A549 (cell line): ENCODE measurements around the gene GPR55. TPM values are rescaled to one million over a fixed set of nuclear protein-coding genes. Genes with fewer than 3 reads are reported as not detected.

Experiments used
- ATAC-seq, 2 experiments: fragments of 200-7000 bp in 1 of 2; fragments of >200 bp in 1 of 2; cut with Nextera tagmentation in 1 of 2; cut with Tn5 transposase in 1 of 2; 3 replicates each; pipeline versions ENCODE4 v1.8.0 to v1.9.1; 2018 to 2020; ENCODE audit warnings: mild to moderate bottlenecking in 1 of 2, moderate library complexity in 1 of 2
- CTCF ChIA-PET: fragments of 300-600 bp; sonication (Branson Sonifier 250); formaldehyde crosslinking; extraction: SDS; loops from one replicate; lab custom pipeline; 2021; ENCODE audit warnings: antibody characterized with exemption, inconsistent platforms; lab: Yijun Ruan, JAX
- POLR2A ChIA-PET: fragments of 350-600 bp; formaldehyde crosslinking; extraction: SDS; loops from one replicate; lab custom pipeline; 2021; ENCODE audit warnings: antibody characterized with exemption, inconsistent platforms; lab: Yijun Ruan, JAX
- DNase-seq, 2 experiments: peaks; one replicate each; pipeline versions ENCODE4 v3.0.0 to v3.0.0-alpha.2; 2011 to 2016; ENCODE audit warnings: low read depth in 1 of 2, low spot score in 1 of 2
- FAIRE-seq: peaks from 2 replicates; lab custom pipeline; 2011; peaks lifted over from hg19 to GRCh38; lab: Jason Lieb, UNC
- H3K27ac ChIP-seq, 2 experiments: fragments of >200 bp; sonication (Bioruptor Twin); formaldehyde crosslinking; 3 replicates each; pipeline ENCODE4 v1.5.1; 2016 to 2017
- H3K4me1 ChIP-seq: fragments of >200 bp; sonication (Bioruptor Twin); formaldehyde crosslinking; 3 replicates; pipeline ENCODE4 v1.6.1; 2016
- H3K4me2 ChIP-seq: fragments of >200 bp; sonication (Bioruptor Twin); formaldehyde crosslinking; 3 replicates; pipeline ENCODE4 v1.6.1; 2016
- H3K4me3 ChIP-seq: fragments of >200 bp; sonication (Bioruptor Twin); formaldehyde crosslinking; 3 replicates; pipeline ENCODE4 v1.5.1; 2016
- H3K9me3 ChIP-seq: fragments of >200 bp; sonication (Bioruptor Twin); formaldehyde crosslinking; 3 replicates; pipeline ENCODE4 v1.6.1; 2016
- BCL3 ChIP-seq: fragments of >200 bp; sonication (Bioruptor Twin); formaldehyde crosslinking; IDR thresholded peaks from 3 replicates; pipeline ENCODE4 v1.6.1; 2016
- BHLHE40 ChIP-seq: IDR thresholded peaks from 2 replicates; pipeline ENCODE4 v1.6.1; 2012; ENCODE audit warnings: low read depth, low read length, inconsistent platforms
- CBX8 ChIP-seq: fragments of 200-600 bp; sonication (generic); IDR thresholded peaks from 2 replicates; pipeline ENCODE4 v1.6.1; 2016
- CHD2 ChIP-seq: fragments of 150-350 bp; IDR thresholded peaks from 2 replicates; pipeline ENCODE4 v1.6.1; 2014; ENCODE audit warnings: low read length; ENCODE audit not compliant: partially characterized antibody
- EHMT2 ChIP-seq: fragments of 200-600 bp; sonication (generic); IDR thresholded peaks from 2 replicates; pipeline ENCODE4 v1.6.1; 2016; ENCODE audit warnings: antibody characterized with exemption, low read depth, mild to moderate bottlenecking, moderate library complexity
- ESRRA ChIP-seq: fragments of 150-350 bp; IDR thresholded peaks from 2 replicates; pipeline ENCODE4 v1.6.1; 2014; ENCODE audit warnings: mild to moderate bottlenecking, low read length, borderline replicate concordance
- FOSB ChIP-seq: fragments of 250-450 bp; sonication (Bioruptor Pico); IDR thresholded peaks from 2 replicates; pipeline ENCODE4 v1.5.0; 2020; ENCODE audit warnings: mild to moderate bottlenecking, moderate library complexity
- FOSL2 ChIP-seq, 2 experiments: fragments of 450-650 bp in 1 of 2; fragments of >200 bp in 1 of 2; sonication (Bioruptor Twin) in 1 of 2; formaldehyde crosslinking; IDR thresholded peaks; 2 replicates each; pipeline versions ENCODE4 v1.5.0 to v1.6.1; 2016 to 2020; ENCODE audit warnings: mild to moderate bottlenecking in 1 of 2, moderate library complexity in 1 of 2
- HOXA7 ChIP-seq: fragments of 250-450 bp; sonication (Bioruptor Pico); IDR thresholded peaks from 2 replicates; pipeline ENCODE4 v1.5.0; 2020; ENCODE audit warnings: mild to moderate bottlenecking, moderate library complexity
- HOXB5 ChIP-seq: fragments of 250-450 bp; sonication (Bioruptor Pico); IDR thresholded peaks from 2 replicates; pipeline ENCODE4 v1.5.0; 2020; ENCODE audit warnings: mild to moderate bottlenecking, moderate library complexity
- JUNB ChIP-seq: fragments of >200 bp; sonication (Bioruptor Twin); formaldehyde crosslinking; IDR thresholded peaks from 2 replicates; pipeline ENCODE4 v1.6.1; 2016
- MAFK ChIP-seq: fragments of 450-650 bp; IDR thresholded peaks from 2 replicates; pipeline ENCODE4 v1.6.1; 2014; ENCODE audit not compliant: partially characterized antibody
- MYC ChIP-seq: IDR thresholded peaks from 2 replicates; pipeline ENCODE4 v1.6.1; 2012; ENCODE audit warnings: mild to moderate bottlenecking, inconsistent platforms, low read length, improper control_type of control experiment, borderline replicate concordance
- NR3C1 ChIP-seq: fragments of >200 bp; sonication (Bioruptor Twin); formaldehyde crosslinking; IDR thresholded peaks from 3 replicates; pipeline ENCODE4 v1.6.1; 2017
- RCOR1 ChIP-seq: fragments of 150-350 bp; IDR thresholded peaks from 2 replicates; pipeline ENCODE4 v1.6.1; 2014; ENCODE audit warnings: antibody characterized with exemption, low read length, low read depth
- REST ChIP-seq: fragments of 200-600 bp; sonication (generic); IDR thresholded peaks from 2 replicates; pipeline ENCODE4 v1.6.1; 2016; ENCODE audit warnings: antibody characterized with exemption, mild to moderate bottlenecking, moderate library complexity
- ZC3H11A ChIP-seq: fragments of 450-650 bp; IDR thresholded peaks from 2 replicates; pipeline ENCODE4 v1.6.1; 2014; ENCODE audit warnings: antibody characterized with exemption, mild to moderate bottlenecking
- ZNF302 ChIP-seq: fragments of 250-450 bp; sonication (Bioruptor Pico); IDR thresholded peaks from 2 replicates; pipeline ENCODE4 v1.9.0; 2021; ENCODE audit warnings: inconsistent platforms, mild to moderate bottlenecking, moderate library complexity
- ZSCAN20 ChIP-seq: fragments of 250-450 bp; sonication (Bioruptor Pico); IDR thresholded peaks from 2 replicates; pipeline ENCODE4 v1.8.0; 2022; ENCODE audit warnings: mild to moderate bottlenecking, moderate library complexity
- WGBS: methylation state at CpG from one replicate; pipeline ENCODE4 v1.1.6; 2017; ENCODE audit errors: missing lambda C conversion rate; 5-methylcytosine and 5-hydroxymethylcytosine counted together
- polyA plus RNA-seq, 4 experiments: library from polyadenylated mRNA; depleted of rRNA in 3 of 4; stranded (reverse); fragments of >200 nt; fragmentation: RNase III in 1 of 4; extraction: RNeasy Plus Mini Kit Qiagen cat#74134 plus additional on column Dnase treatment in 1 of 4; gene quantifications; 2 replicates in 3 of 4; 3 replicates in 1 of 4; pipeline ENCODE4 v1.2.3, GENCODE V29; 2011 to 2017
- TF ChIP-seq, protein P1 (sequence below): fragments of >200 bp; sonication (Bioruptor Twin); formaldehyde crosslinking; IDR thresholded peaks from 3 replicates; pipeline ENCODE4 v1.5.1; 2016
- TF ChIP-seq, protein P2 (sequence below): fragments of 250-450 bp; sonication (Bioruptor Pico); IDR thresholded peaks from 2 replicates; pipeline ENCODE4 v1.5.0; 2021; ENCODE audit warnings: mild to moderate bottlenecking, moderate library complexity, borderline replicate concordance
- TF ChIP-seq, protein P3 (sequence below): fragments of 250-450 bp; sonication (Bioruptor Pico); IDR thresholded peaks from 2 replicates; pipeline ENCODE4 v1.5.0; 2020; ENCODE audit warnings: low read depth, mild to moderate bottlenecking, moderate library complexity
- TF ChIP-seq, protein P4 (sequence below): fragments of 450-650 bp; IDR thresholded peaks from 2 replicates; pipeline ENCODE4 v1.6.1; 2014; ENCODE audit warnings: antibody characterized with exemption

Gene GPR55
- polyA plus RNA-seq, 2 of the 4 experiments (the other 2 are of a cell fraction), result not detected

DNA sequence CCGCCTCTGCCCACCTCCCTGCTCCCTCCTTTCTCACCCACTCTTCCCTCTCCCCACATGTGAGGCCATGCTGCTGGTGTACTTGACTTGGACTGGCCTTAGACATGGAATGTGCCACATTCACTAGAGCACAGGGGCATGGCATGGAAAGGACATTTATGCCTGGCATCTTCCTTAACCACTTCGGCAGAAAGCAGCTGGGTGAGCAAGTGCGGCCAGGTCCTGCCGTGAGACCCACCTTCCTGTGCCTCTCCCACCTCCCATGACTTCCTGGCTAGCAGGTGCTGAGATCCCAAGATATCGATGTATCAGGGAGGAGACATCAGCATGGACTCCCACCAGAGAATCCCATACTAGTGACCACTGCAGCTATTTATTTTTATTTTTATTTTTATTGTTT, 13.0 kb downstream of the GPR55 start (continued):
- TF ChIP-seq, protein P1, sequence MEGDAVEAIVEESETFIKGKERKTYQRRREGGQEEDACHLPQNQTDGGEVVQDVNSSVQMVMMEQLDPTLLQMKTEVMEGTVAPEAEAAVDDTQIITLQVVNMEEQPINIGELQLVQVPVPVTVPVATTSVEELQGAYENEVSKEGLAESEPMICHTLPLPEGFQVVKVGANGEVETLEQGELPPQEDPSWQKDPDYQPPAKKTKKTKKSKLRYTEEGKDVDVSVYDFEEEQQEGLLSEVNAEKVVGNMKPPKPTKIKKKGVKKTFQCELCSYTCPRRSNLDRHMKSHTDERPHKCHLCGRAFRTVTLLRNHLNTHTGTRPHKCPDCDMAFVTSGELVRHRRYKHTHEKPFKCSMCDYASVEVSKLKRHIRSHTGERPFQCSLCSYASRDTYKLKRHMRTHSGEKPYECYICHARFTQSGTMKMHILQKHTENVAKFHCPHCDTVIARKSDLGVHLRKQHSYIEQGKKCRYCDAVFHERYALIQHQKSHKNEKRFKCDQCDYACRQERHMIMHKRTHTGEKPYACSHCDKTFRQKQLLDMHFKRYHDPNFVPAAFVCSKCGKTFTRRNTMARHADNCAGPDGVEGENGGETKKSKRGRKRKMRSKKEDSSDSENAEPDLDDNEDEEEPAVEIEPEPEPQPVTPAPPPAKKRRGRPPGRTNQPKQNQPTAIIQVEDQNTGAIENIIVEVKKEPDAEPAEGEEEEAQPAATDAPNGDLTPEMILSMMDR, result no peak
- TF ChIP-seq NR3C1, result no peak
- TF ChIP-seq, protein P2, sequence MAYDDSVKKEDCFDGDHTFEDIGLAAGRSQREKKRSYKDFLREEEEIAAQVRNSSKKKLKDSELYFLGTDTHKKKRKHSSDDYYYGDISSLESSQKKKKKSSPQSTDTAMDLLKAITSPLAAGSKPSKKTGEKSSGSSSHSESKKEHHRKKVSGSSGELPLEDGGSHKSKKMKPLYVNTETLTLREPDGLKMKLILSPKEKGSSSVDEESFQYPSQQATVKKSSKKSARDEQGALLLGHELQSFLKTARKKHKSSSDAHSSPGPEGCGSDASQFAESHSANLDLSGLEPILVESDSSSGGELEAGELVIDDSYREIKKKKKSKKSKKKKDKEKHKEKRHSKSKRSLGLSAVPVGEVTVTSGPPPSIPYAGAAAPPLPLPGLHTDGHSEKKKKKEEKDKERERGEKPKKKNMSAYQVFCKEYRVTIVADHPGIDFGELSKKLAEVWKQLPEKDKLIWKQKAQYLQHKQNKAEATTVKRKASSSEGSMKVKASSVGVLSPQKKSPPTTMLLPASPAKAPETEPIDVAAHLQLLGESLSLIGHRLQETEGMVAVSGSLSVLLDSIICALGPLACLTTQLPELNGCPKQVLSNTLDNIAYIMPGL (CRISPR knock-in tag), result no peak

DNA sequence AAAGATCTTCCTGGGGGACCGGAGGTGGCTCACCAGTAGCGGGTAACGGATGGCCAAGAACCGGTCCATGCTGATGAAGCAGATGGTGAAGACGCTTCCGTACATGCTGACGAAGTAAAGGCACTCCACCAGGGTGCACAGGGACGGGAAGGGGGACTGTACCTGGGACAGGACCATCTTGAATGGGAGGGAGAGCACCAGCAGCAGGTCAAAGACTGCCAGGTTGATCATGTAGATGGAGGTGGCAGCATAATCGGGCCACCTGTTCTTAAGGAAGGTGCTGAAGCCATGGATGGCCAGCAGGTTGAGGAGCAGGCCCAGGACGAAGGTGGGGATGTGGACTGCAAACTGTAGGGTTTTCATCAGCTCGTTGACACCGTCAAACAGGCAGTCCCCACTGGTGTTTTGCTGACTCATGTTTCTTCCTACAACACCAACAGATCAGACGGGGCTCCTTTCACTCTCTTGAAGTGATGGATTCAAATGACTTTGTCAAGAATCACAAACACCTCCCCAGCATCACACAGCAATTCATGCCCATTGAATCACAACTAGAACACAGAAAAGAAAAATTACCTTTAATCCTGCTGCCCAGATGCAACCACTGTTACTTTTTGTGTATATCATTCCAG, 14.4 kb downstream of the GPR55 start:
- ChIA-PET POLR2A (no interaction called here), CTCF (interaction anchor here (0.9 to 5.2 kb wide), 3 partner anchors 9 to 76 kb away, joined by 4 to 20 read pairs (median 12); no protein-coding TSS in a partner anchor)
- WGBS, result 79% methylated on average over 13 of the region's 13 CpGs
- Histone ChIP-seq H3K4me2 (no peak overlapping the region), H3K27ac (no peak overlapping the region), H3K4me1 (peaks cover 12% of the 10 kb centered on the region), H3K4me3 (no peak overlapping the region), H3K9me3 (no peaks in the 10 kb centered on the region)
- TF ChIP-seq, protein P3, sequence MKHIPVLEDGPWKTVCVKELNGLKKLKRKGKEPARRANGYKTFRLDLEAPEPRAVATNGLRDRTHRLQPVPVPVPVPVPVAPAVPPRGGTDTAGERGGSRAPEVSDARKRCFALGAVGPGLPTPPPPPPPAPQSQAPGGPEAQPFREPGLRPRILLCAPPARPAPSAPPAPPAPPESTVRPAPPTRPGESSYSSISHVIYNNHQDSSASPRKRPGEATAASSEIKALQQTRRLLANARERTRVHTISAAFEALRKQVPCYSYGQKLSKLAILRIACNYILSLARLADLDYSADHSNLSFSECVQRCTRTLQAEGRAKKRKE, result no peak
- peak; percentile 91 for TF ChIP-seq MAFK
- ATAC-seq, result no peak
- no peak for DNase-seq
- no peak for FAIRE-seq

- ATAC-seq (no peak), FAIRE-seq (no peak), DNase-seq (no peak)
- Histone ChIP-seq H3K27ac (no peak overlapping the region), H3K4me1 (peaks cover 12% of the 10 kb centered on the region), H3K4me3 (no peak overlapping the region), H3K4me2 (no peak overlapping the region), H3K9me3 (no peaks in the 10 kb centered on the region)
- 89% methylated on average over 18 of the region's 18 CpGs for WGBS
- ChIA-PET CTCF (interaction anchor here (0.6 kb wide), 1 partner anchor 25 kb away, joined by 3 read pairs; no protein-coding TSS in a partner anchor), POLR2A (no interaction called here)
- TF ChIP-seq ZNF302 (CRISPR knock-in tag) (no peak), REST (no peak), ZSCAN20 (CRISPR knock-in tag) (no peak), BCL3 (no peak), ZC3H11A (no peak), CBX8 (no peak), RCOR1 (no peak), CHD2 (no peak), EHMT2 (no peak), HOXA7 (no peak), FOSB (CRISPR knock-in tag) (no peak), BHLHE40 (no peak), JUNB (no peak), MAFK (no peak), FOSL2 (IDR thresholded peaks at IDR 0.05) (no peak), FOSL2 (CRISPR knock-in tag; IDR thresholded peaks at IDR 0.05) (no peak), MYC (no peak), HOXB5 (CRISPR knock-in tag) (no peak), ESRRA (no peak)
- TF ChIP-seq, protein P4, sequence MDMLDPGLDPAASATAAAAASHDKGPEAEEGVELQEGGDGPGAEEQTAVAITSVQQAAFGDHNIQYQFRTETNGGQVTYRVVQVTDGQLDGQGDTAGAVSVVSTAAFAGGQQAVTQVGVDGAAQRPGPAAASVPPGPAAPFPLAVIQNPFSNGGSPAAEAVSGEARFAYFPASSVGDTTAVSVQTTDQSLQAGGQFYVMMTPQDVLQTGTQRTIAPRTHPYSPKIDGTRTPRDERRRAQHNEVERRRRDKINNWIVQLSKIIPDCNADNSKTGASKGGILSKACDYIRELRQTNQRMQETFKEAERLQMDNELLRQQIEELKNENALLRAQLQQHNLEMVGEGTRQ, result no peak
Measured at GRCh38 chr2:230909841-230910545, 15.0 kb downstream of the GPR55 start.
